ENCODE data around the gene PAPPA2.

GRCh38 chr1:176885341-176885740 lies 422.4 kb downstream of the PAPPA2 start:
- TF ChIP-seq CTCF (IDR thresholded peaks at IDR 0.05) (no peak), POLR2A (IDR thresholded peaks at IDR 0.05) (no peak)

Data from lower leg skin (tissue), 3 donors.